D341Med (cell line): ENCODE results near the gene DENND2A.
A peak's percentile ranks its signal among the peaks of the same experiment; 100 is the strongest.
"Not testable (repeated sequence)": the region's sequence is repeated elsewhere in the genome, so short reads cannot be mapped to it uniquely, and the experiment has no call there.

Experiments
- DNase-seq: peaks from one replicate; pipeline ENCODE4 v3.0.0; 2012; ENCODE audit warnings: low spot score

DENND2A gene

DNA sequence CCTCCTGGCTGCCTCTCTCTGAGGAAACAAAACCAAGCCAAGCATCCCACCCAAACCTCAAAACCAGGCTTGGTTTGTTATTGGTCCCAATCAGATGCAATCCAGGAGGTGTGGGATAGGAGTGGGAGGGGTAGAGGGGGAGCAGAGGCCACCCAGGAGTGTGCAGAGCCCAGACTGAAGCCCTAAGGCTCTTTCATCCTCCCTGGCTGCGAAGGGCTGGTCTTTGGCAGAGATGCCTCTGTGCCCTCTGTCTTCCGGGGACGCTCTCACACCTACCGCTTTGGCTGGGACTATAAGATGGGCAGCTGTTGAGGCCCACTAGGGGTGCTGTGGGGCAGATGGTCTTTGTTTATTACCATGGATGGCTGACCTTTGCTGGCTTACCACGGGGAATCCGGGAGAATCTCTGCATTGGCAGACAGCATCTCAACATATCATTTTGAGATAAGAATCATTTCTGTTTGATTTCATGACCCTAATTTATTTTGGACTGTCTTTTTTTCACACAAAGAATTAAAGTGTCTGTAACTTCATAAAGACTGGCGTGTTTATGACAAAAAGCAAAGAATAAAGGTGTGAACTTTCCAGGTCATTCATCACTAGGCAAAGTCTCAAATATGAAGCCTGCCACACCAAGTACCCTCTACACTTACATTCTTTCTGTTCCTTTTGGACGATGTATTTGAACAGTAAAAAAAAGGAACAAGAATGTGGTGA is 6.5 kb upstream of the DENND2A start:
- DNase-seq = peak; percentile 76

DNA sequence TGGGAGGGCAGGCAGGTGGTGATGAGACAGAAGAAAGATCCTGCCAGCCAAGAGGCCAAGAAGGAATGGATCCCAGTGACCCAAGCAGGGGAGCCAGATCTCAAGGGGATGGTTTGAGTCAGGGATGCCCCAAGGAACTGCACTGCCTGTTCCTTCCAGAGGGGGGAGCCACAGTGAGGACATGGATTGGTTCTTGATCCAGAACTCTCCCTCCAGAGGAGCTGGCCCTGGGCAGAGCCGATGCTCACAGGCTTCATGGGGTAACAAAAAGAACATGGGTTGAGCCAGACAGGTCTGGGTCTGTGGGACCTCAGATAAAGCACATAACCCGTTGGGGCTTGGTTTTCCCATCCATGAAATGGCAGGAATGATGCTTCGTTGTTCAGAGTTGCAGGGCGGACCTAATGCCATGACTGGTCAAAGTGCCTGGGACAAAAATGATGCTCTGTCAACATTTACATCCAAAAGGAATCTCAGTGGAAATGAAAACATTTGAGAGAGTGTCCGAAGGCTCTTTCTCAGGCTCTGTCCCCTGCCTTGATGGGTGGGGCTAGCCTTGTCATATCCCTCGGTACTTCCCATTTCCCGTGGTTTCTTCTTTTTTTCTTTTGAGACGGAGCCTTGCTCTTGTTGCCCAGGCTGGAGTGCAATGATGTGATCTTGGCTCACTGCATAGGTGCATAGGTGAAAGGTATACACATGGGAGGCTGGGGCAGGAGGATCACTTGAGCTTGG is 4.7 kb upstream of the DENND2A start:
- DNase-seq = no peak

DNA sequence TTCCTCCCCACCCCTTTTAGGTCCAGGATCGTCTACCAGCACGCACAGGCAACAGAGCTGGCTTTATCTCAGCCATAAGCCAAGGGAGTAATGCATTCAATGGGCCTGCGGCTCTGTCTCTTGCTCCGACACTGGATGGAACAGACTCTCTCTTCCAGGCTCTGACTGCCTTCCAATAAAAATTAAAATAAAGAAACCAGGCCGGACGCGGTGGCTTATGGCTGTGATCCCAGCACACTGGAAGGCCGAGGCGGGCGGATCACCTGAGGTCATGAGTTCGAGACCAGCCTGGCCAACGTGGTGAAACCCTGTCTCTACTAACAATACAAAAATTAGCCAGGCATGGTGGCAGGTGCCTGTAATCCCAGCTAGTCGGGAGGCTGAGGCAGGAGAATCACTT is 4.1 kb upstream of the DENND2A start:
- not testable (repeated sequence) for DNase-seq

DNA sequence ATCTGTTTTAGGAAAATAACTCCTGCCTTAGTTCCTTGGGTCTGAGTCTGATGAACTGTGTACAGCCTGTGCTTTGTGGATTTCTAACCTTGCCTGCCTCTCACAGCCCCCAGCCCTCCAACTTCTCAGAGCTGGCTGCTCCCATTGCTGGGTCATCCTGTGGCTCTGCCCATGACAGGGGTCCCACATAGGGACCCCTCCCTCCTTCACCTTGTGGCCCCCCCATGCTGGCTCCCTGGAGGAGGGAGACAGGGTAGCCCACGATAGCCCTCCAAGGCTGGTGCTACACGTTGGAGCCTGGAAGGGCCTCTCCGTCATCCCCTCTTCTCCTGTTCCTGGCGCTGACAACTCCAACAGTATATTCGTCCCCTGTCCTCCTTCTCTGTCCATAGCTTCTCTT is 2.8 kb upstream of the DENND2A start:
- DNase-seq = no peak

DNA sequence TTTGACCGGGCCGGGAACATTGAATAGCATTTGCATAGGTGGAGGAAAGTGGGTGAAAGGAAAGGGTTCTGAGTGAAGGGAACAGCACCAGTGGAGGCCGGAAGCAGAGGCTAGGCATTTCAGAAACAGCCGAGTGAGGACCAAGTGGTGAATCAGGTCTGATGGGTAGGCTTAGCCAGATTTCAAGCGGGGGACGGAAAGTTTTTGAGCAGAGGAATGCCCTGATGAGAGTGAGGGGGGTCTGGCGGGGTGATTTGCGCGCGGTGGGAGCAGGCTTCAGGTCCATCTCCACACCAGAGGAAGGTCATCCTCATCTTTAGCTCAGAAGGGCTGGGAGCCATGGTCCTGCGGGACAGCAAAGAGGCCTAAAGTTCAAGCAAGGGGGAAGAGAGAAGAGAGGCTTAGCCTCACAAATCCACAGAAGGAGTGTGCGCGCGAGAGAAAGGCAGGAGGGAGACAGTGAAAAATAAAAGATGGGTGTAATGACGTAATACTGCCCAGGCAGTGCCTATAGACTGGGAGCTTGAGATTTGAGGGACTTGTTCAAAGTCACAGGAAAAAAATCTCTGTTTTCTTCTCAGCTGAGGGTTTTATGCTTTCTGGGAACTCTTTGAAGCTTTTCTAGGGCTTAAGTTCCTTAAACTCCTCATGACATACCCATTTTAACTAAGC is 1.0 kb upstream of the DENND2A start:
- DNase-seq = no peak

DNA sequence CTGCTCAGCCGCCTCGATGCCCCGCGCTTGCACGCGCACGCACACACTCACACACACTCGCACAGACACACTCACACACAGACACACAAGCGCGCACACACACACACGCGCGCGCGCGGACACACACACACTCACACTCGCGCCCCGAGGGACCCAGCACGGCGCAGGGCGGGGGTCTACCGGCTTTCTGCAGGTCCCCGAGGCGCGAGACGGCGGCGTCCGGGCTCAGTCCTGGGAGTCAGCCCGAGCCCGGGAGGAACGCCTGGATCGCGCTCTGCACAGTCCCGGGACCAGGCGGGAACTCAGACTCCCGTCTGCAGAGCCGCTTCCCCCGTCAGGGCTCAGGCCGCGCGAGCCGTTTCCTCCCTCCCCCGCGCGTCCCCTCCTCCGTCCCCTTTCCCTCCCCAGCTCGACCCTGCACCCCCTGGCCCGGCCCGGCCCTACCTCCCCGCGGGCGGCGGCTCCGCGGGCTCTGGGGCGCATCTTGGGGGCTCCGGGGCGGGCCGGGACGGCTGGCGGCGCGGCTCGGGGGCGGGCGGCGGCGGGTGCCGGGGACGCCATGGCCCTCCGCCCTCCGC is 464 bp downstream of the DENND2A start:
- peak; percentile 77 for DNase-seq

DNA sequence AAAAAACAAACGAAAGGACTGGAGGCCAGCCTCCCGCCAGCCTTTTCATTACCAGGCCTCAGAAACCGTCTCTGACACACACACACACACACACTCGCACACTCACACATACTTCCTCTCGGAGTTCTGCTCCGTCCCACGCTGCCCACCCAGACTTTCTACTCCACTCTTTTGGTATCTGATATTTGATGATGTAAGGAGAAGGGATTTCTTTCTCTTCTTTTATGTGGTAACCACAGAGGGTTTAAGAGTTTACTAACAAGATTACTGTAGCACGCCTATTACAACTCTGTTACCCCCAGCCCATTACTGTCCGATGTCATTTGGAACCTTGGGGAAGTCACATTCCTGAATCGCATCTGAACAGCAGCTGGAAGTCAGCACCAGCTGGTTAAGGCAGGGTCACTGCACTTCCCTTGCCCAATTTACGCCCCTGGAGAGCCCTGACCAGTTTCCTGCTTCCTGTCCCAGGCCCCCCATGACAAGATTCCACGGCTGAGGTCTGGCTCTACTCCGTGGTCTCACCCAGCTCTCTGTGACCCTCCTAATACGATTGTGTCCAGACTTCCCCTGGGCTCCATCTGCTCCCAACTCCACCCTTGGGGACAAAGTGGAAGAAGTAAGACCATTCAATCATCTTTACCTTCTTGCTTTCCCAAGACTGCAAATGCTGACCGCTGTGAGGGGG is 1.1 kb downstream of the DENND2A start:
- DNase-seq = no peak

DNA sequence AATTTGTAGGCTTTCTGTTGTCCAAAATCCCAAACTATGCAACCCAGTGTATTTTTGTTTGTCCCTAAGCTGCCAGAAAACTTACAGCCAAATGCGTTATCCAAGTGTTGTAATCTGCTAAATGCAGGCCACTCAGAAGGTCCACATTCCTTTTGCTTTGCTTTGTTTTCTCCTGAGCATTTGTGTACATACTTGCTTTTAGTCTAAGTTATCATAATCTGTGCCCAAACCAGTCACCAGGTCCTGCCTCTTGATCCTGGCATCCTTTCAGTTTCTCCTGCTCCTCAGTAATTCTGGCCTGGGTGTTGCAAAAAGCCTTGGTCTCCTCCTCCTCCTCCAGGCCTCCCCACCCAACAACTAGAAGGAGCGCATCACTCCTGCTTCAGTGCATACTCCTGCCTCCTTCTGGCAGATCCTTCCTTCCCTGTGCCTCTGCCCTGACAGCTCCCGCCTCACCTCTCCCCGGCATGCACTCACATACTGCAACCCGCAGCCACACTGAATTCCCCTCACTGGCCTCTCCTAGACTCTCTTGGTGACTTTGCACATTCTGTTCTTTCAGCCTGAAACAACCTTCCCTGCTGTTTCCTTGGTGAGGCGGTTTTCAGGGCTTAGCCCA is 2.3 kb downstream of the DENND2A start:
- DNase-seq = peak; percentile 54

DNA sequence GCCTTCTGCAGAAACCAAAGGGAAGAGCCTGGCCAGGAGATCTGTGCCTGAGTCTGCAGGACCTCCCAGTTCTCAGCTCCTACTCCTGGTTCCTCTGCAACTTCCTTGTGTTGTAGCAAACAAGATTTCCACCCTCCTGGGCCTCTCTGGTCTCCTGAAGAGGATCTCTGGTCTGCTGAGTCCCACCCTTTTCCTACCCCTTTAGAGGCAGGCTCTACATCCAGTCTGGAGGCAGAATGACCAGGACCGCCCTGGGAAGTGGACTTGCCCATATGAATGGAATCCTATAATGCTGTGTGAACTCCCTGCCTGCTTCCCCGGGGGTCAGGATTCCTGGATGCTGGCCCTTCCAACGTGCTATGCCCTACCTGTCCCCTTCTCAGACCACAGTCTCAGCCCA is 3.2 kb downstream of the DENND2A start:
- no peak for DNase-seq

DNA sequence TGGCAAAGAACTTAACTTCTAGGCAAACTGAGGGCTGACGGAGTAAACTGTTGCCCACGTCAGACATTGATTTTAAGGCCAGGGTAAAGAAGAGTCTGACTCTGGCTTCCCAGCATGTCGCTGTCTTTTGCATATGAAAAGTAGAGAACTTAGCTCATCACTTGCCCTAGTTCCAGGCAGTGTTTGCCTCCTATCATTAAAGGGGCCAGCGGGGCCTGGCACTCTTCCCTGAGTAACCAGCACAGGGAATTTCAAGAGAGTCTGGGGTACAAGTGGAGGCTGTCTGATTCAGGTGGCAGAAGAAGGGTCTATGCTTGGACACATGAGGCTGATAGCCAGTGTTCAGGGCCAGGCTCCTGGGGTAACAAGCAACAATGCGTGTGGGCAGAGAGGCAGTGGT is 4.8 kb downstream of the DENND2A start:
- no peak for DNase-seq

DNA sequence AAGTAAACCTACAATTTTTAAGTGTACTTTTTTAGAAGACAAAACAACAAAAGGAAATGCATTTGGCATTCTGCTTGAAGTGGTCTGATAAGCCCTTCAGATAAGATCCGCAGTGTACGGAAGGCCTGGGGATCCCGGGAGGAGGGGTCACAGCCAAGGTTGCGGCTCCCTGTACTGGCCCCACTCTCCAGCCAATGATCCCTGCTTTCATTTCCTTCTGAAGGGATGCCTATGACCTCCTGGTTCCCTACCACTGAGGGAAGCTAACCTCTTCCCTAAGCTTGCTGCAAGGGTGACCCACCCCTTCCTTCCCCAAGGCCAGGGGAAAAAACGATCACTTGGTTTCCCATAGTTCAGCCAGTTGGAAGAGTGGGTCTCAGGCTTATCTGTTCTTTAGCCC is 5.3 kb downstream of the DENND2A start:
- no peak for DNase-seq

DNA sequence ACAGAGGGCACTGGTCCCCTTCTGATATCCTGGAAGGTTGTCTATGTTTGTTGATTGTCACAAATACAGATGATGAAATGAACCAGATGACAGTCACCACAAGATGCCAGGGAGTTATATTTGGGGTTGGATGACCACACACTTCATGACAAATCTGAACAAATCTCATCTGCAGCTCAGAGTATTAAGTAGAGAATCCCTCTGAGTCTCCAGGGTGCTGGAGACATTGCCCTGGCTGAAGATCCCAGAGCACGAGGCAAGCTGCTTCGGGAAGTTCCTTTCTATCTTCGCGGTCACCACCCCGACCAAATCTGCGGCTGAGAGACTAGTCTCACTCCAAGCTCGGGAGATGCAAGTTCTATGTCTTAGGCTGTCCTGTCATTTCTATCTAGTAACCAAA is 9.0 kb downstream of the DENND2A start:
- DNase-seq = no peak

DNA sequence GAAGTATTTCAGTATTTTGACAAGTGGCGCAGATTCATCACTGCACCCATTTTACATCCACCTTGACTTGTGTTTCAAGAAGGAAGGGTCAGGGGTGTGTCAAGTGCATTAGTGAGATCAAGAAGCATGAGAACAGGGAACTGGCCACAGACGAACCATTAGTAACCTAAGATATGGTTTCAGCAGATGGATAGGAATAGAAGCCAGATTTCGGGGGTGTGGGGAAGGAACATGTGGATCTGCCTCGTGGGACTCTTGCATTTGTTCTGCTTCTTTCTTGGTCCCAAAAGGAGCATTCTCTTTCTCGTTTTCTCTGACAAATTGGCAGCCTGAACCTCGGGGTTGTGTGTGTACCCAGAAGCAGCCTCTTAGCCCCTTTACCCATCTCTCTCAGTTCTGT is 9.6 kb downstream of the DENND2A start:
- no peak for DNase-seq

DNA sequence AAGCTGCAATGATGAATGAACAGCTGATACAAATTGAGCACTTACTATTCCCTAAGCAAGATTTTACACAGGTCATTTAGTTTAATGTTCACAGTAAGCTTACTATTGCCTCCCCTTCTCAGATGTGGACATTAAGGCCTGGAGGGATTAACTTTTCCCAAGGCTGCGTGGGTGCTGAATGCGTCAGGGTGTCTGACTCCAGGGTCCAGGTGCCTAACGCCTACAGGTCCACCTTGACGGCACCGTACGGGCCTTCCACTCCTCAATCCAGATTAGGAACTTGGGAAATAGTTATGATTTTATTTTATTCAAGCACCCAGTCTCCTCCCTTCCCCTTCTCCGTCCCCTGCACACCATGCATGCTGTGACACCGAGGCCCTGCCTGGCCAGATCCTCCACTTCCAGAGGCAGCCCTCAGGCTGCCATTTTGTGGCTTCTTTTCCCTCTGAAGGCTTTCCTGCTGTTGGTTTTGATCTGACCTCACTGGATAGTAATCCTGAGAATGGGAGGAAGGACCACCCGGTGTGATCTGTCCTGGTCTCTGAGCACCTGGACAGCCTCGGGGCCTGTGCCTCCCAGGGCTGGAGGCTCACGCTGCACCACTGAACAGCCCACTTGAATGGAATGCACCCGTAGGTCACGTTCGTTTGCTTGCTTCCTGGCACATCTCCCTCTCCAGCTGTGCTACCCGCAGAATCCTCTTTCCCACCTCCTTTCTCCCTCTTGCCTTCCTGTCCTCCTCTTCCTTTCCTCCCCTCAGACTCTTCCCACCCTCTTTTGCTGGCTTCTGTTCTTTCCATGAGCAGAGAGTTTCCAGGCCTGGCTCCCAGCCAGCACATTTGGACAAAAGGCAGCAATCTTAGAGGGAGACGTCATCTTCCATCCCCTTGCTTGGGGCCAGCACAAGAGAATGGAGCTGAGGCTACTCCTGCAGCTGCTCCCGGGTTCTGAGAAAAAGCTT is 14.4 kb downstream of the DENND2A start:
- no peak for DNase-seq

DNA sequence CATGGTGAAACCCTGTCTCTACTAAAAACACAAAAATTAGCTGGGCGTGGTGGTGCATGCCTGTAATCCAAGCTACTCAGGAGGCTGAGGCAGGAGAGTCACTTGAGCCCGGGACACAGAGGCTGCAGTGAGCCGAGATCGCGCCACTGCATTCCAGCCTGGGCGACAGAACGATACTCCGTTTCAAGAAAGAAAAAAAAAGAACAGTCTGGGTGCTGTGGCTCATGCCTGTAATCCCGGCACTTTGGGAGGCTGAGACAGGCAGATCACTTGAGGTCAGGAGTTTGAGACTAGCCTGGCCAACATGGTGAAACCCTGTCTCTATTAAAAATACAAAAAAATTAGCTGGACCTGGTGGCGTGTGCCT is 15.4 kb downstream of the DENND2A start:
- not testable (repeated sequence) for DNase-seq

DNA sequence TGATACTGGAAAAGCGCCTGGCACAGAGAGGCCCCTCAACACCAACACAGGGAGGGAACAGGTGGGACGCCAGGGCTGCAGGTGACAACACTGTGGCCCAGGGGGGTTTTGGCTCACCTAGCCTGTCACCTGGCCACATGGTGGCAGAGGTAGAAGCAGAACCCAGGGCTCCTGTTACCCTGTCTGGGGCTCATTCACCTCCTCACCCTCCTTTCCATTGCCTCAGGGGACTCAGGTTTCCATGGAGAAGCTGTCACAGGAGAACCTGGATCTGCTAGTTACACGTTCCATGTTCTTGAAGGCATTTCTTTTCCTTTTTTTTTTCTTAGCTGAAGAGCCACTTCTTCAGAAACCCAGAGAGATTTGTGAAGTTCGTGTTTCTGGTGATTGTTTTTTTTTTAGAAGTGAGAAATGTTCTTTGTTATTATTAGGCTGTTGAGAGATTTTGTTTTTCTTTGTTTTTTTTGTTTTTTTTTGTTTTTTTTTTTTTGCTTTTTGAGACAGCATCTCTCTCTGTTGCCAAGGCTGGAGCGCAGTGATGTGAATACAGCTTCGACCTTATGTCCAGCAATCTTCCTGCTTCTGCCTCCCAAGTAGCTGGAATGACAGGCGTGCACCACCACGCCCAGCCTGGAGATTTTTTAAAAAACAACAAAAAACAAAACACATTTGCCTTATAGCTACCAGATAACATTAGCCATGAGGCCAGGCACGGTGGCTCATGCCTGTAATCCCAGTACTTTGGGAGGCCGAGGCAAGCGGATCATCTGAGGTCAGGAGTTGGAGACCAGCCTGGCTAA is 16.0 kb downstream of the DENND2A start:
- no peak for DNase-seq

DNA sequence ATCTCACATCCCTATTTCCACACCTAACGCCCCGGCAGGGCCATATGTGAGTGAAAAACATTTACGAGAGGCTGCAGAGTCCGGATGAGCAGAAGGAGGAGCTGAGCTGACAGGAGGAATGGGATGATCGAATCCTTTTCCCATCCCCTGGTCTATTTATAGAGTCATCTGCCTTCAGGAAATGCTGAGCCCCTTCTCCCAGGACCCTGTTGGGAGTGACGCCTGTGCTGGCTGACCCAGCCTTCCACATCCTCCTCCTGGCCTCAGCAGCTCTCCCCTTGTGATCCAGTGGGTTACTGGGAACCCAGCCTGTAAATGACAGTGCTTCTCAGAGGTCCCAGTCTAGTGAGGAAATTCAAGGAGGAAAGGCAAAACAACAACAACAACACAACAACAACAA is 16.6 kb downstream of the DENND2A start:
- DNase-seq = no peak

DNA sequence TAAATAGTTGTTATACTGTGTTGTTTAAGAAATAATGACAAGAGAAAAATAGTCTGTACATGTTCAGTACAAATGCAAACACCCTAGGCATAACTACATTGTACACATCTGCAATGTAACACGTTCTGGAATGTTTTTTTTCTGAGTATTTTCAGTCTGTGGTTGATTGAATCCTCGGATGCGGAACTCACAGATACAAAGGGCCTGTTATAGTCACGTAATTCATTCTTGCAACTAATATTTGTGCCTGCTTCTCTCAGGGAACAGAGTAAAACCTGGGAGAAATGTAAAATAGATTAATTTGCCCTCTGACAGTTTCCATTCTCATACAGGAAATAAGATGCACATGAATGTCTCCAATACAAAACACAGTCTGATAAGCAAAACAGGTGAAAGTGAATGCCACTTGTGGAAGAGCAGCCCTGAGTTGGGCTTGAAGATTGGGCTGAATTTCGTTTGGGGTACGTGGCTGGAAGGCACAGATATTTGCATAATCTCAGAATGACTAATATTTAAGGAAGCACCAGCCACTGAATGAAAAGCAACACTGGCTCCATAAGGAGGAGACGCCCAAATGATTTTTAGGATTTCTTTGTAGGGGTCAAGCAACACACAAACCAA is 19.1 kb downstream of the DENND2A start:
- no peak for DNase-seq

DNA sequence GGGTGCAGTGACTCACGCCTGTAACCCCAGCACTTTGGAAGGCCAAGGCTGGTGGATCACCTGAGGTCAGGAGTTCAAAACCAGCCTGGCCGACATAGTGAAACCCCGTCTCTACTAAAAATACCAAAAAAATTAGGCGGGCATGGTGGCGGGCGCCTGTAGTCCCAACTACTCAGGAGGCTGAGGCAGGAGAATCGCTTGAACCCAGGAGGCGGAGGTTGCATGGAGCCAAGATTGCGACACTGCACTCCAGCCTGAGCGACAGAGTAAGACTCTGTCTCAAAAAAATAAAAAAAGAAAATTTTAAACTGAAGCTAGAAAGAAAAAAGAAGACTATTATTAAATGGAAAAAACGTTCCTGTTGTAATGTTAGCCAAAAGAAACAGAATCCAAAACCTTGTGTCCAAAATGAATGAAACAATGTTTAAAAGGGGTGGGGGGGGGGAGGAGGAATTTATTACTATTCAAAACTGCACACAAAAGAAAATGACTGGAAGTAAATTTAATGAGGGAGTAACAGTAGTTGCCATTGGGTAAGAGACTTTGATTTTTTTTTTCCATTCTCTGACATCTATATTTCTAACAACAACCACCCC is 20.6 kb downstream of the DENND2A start:
- not testable (repeated sequence) for DNase-seq
